Measurements from ENCODE around the gene SLC8A2.

SLC8A2 gene

DNA sequence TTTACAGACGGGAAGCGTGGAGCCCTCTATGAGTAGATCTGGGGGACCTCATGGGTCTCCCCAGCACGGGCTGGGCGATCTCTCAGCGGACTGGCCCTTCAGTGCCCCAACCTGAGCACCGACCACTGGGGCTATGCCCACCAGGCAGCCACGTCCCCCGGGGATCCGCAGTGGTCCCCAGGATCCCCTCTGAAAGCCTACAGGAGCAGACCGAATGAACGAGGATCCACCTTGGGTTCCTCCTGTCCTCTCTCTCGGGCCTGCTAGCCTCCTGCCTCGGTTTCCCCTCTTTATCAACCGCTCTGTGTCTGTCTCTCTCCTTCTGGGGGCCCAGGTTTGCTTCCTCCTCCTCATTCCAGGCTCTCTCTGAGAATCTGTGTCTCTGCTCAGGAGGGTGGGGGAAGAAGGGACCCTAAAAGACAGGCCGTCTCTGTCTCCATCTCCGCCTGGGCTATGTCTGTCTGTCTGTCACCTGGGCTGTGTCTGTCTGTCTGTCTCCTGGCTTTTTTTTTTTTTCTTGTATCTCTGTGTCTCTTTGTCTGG lies 50.4 kb downstream of the SLC8A2 start:
- Histone ChIP-seq H3K9me3 (ENCODE audit: control insufficient read depth in 2 of 2, low read length in 2 of 2) (no peaks in the 10 kb centered on the region), H3K9ac (ENCODE audit: low read depth in 1 of 2, low read length in 2 of 2) (no peak overlapping the region), H3K4me3 (ENCODE audit: low read length in 2 of 2) (no peak overlapping the region), H3K4me1 (ENCODE audit: control insufficient read depth in 2 of 2, insufficient read depth in 2 of 2, low read length in 2 of 2) (peaks cover 0 to 3% of the 10 kb centered on the region in 2 donors), H3K27ac (ENCODE audit: low read depth in 2 of 2, low read length in 2 of 2) (no peak overlapping the region), H3K27me3 (ENCODE audit: control insufficient read depth in 2 of 2, insufficient read depth in 2 of 2, low read length in 2 of 2) (peaks cover 50 to 64% of the 10 kb centered on the region in 2 donors), H3K36me3 (ENCODE audit: control insufficient read depth in 2 of 2, insufficient read depth in 2 of 2, low read length in 2 of 2) (no peaks in the 10 kb centered on the region)

DNA sequence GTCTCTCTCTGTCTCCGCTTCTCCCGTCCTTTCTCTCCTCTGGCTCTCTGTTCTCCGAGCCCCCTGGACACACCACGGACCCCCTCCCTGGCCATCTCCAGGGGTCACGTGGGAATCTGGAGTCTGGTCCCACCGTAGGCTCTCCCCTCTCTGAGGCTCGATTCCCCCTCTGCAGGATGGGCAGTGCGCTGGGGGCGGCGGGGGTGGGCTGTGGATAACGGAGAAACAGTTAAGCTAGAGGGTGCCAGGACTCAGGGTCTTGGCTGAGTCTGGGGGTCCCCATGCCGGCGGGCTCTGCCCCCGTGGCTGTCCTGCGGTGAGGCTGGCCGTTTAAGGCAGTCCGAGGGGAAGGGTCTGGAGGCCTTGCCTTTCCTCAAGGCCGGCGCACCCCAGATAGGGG lies 51.9 kb downstream of the SLC8A2 start:
- Histone ChIP-seq H3K9me3 (ENCODE audit: control insufficient read depth in 2 of 2, low read length in 2 of 2) (no peaks in the 10 kb centered on the region), H3K36me3 (ENCODE audit: control insufficient read depth in 2 of 2, insufficient read depth in 2 of 2, low read length in 2 of 2) (no peaks in the 10 kb centered on the region), H3K27me3 (ENCODE audit: control insufficient read depth in 2 of 2, insufficient read depth in 2 of 2, low read length in 2 of 2) (peaks cover 43 to 68% of the 10 kb centered on the region in 2 donors), H3K27ac (ENCODE audit: low read depth in 2 of 2, low read length in 2 of 2) (no peak overlapping the region), H3K9ac (ENCODE audit: low read depth in 1 of 2, low read length in 2 of 2) (no peak overlapping the region), H3K4me1 (ENCODE audit: control insufficient read depth in 2 of 2, insufficient read depth in 2 of 2, low read length in 2 of 2) (peaks cover 0 to 3% of the 10 kb centered on the region in 2 donors), H3K4me3 (ENCODE audit: low read length in 2 of 2) (no peak overlapping the region)

DNA sequence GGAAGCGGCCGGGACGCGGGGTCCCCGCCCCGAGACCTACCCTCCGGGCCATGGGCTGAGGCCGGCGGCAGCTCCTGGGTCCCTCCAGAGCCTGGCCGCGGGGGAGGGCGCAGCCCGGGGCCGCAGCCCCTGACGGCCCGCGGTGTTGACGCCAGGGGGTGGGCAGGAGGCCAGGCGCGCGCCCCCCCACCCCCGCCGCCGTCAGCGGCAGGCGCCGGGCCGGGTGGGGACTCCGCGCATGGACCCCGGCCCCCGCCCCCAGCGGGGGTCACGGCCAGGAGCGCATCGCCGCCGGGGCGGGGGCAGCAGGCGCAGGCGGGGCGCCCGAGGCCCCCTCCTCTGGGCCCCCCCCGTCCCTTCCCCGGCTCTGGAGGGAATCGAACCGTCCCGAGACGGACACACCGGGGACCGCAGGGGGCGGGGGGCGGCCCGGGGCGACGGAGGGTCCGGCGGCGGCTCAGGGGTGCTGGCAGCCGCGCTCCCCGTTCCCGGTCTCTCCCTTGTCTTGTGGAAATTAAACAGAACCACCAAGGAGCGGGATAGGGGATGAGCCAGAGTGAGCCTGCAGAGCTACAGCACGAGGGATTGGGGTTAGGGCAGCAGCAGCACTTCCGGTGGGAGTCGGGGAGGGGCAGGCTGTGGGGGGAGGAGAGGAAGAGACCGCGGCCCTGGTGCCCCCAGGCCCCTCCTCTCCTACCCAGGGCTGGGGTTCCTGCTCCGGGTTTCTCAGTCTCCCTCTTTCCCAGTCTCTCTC lies 52.5 kb downstream of the SLC8A2 start, which contains the start of gene MEIS3:
Gene MEIS3, minus strand, starts transcription at position 498 of the 754 bp plus-strand sequence. Its CDS starts 446 bp downstream, at position 52.
- H3K9ac ChIP-seq (ENCODE audit: low read depth in 1 of 2, low read length in 2 of 2) = peak within 1 kb of the TSS in 1 of 2 donors; percentile 27
- no peaks in the 10 kb centered on the region for H3K36me3 ChIP-seq (ENCODE audit: control insufficient read depth in 2 of 2, insufficient read depth in 2 of 2, low read length in 2 of 2)
- H3K4me1 ChIP-seq (ENCODE audit: control insufficient read depth in 2 of 2, insufficient read depth in 2 of 2, low read length in 2 of 2) = peaks cover 0 to 3% of the 10 kb centered on the region in 2 donors
- no peaks in the 10 kb centered on the region for H3K9me3 ChIP-seq (ENCODE audit: control insufficient read depth in 2 of 2, low read length in 2 of 2)
- H3K4me3 ChIP-seq (ENCODE audit: low read length in 2 of 2) = peak within 1 kb of the TSS; percentile 40 to 41
- H3K27ac ChIP-seq (ENCODE audit: low read depth in 2 of 2, low read length in 2 of 2) = no peak within 1 kb of the TSS
- peaks cover 41 to 68% of the 10 kb centered on the region in 2 donors for H3K27me3 ChIP-seq (ENCODE audit: control insufficient read depth in 2 of 2, insufficient read depth in 2 of 2, low read length in 2 of 2)

DNA sequence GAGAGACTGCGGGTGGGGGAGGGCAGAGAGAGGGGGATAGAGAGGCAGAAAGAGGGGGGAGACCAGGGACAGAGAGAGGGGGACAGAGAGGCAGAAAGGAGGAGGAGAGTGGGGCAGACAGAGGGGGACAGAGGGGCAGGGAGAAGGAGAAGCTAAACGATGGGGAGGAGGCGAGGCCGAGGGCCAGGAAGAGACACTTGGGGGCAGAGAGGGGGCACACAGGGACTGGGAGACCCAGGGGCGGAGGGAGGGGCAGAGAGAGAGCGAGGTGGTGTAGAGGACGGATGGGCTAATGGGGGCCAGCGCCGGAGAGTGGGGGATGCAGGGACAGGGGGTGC lies 53.0 kb downstream of the SLC8A2 start:
- peak overlapping the region in 1 of 2 donors; percentile 27 for H3K9ac ChIP-seq (ENCODE audit: low read depth in 1 of 2, low read length in 2 of 2)
- peaks cover 38 to 62% of the 10 kb centered on the region in 2 donors for H3K27me3 ChIP-seq (ENCODE audit: control insufficient read depth in 2 of 2, insufficient read depth in 2 of 2, low read length in 2 of 2)
- no peaks in the 10 kb centered on the region for H3K36me3 ChIP-seq (ENCODE audit: control insufficient read depth in 2 of 2, insufficient read depth in 2 of 2, low read length in 2 of 2)
- no peaks in the 10 kb centered on the region for H3K9me3 ChIP-seq (ENCODE audit: control insufficient read depth in 2 of 2, low read length in 2 of 2)
- peaks cover 0 to 3% of the 10 kb centered on the region in 2 donors for H3K4me1 ChIP-seq (ENCODE audit: control insufficient read depth in 2 of 2, insufficient read depth in 2 of 2, low read length in 2 of 2)
- no peak overlapping the region for H3K27ac ChIP-seq (ENCODE audit: low read depth in 2 of 2, low read length in 2 of 2)
- peak overlapping the region; percentile 40 to 41 for H3K4me3 ChIP-seq (ENCODE audit: low read length in 2 of 2)

DNA sequence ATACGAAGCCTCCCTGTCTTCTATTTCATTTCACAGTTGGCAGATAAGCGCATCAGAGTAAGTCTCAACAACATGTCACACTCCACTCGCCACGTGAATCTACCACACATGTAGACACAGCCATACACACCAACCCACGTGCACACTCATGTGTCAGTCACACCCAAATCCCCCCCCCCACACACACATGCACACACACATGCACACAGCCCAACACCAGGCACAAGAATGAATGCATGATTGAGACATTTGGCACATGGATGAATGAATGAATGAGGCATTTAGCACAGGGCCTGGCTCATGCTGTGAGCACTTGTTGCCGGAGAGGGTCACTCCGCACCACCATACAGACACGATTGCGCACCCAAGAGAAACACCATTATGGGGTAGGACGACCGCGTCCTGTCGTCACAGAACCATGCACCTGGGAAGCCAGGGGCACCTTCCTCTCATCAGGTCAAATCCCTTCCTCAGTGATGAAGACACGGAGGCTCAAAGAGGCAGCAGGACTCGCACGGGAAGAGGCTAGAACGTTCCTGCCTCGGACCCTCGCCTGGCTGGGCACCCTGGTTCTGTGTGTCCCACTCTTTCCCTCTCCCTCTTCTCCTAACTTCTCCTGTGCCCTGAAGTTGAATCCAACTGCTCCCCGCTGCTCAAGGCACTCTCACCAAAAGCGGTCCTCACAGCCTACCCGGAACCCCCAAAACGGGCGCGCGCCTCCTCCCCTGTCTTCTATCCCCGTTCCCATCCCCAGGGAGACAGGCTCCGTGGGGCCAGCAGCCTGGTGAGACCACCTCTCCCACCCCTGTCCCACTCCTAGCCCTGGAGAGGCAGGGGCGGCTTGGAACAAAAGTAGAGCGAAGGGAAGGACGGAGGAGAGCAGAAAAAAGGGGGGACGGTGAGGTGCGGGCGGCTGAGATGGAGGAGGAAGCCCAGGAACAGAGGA lies 53.7 kb downstream of the SLC8A2 start:
- peak overlapping the region; percentile 40 to 41 for H3K4me3 ChIP-seq (ENCODE audit: low read length in 2 of 2)
- no peaks in the 10 kb centered on the region for H3K9me3 ChIP-seq (ENCODE audit: control insufficient read depth in 2 of 2, low read length in 2 of 2)
- peaks cover 35 to 56% of the 10 kb centered on the region in 2 donors for H3K27me3 ChIP-seq (ENCODE audit: control insufficient read depth in 2 of 2, insufficient read depth in 2 of 2, low read length in 2 of 2)
- peaks cover 0 to 3% of the 10 kb centered on the region in 2 donors for H3K4me1 ChIP-seq (ENCODE audit: control insufficient read depth in 2 of 2, insufficient read depth in 2 of 2, low read length in 2 of 2)
- H3K27ac ChIP-seq (ENCODE audit: low read depth in 2 of 2, low read length in 2 of 2) = no peak overlapping the region
- no peak overlapping the region for H3K9ac ChIP-seq (ENCODE audit: low read depth in 1 of 2, low read length in 2 of 2)
- H3K36me3 ChIP-seq (ENCODE audit: control insufficient read depth in 2 of 2, insufficient read depth in 2 of 2, low read length in 2 of 2) = no peaks in the 10 kb centered on the region

DNA sequence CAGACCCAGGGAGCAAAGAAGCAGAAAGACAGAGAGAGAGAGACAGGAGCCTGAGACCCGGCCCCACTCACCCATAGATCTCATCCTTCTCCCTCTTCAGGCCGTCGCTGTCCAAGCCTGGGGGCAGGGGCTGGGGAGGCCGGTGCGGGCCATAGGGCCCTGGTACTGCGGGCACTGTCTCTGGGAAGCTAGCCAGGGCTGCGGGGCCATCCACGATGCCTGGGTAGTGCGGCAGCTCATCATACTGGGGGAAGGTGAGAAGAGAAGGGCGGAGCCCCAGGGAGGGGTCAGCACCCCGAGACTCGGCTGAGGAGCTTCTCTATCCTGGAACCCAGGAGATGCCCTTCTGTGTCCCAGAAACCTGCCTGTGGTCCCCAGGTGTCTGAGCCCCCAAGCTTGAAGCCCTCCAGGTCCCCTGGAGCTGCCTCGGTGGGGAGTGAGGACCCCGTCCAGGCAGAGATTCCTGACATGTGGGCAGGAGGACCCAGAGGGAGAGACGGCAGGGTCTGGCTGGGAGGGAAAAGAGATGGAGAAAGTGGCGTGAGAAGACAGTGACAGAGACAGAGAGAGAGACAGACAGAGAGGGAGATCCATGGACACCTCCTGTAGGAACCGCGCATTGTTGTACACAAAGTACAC lies 54.5 kb downstream of the SLC8A2 start:
- Histone ChIP-seq H3K36me3 (ENCODE audit: control insufficient read depth in 2 of 2, insufficient read depth in 2 of 2, low read length in 2 of 2) (no peaks in the 10 kb centered on the region), H3K27me3 (ENCODE audit: control insufficient read depth in 2 of 2, insufficient read depth in 2 of 2, low read length in 2 of 2) (peaks cover 30 to 48% of the 10 kb centered on the region in 2 donors), H3K27ac (ENCODE audit: low read depth in 2 of 2, low read length in 2 of 2) (no peak overlapping the region), H3K9me3 (ENCODE audit: control insufficient read depth in 2 of 2, low read length in 2 of 2) (no peaks in the 10 kb centered on the region), H3K9ac (ENCODE audit: low read depth in 1 of 2, low read length in 2 of 2) (no peak overlapping the region), H3K4me1 (ENCODE audit: control insufficient read depth in 2 of 2, insufficient read depth in 2 of 2, low read length in 2 of 2) (peaks cover 0 to 3% of the 10 kb centered on the region in 2 donors), H3K4me3 (ENCODE audit: low read length in 2 of 2) (no peak overlapping the region)

DNA sequence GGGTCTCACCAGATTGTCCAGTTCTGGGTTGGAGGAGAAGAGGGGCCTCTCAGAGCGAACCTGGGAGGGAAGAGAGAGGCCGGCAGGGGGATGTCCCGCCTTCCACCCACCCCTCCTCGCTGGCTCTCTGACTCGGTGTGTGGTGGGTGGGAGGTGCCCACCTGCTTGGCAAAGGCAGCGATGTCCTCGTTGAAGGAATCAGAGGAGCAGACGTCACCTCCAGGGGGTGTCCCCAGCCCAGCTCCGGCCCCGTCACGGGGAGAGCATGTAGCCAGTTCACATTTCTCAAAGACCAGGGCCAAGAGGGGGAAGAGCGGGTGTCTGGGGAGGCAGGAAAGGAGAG lies 55.1 kb downstream of the SLC8A2 start:
- no peak overlapping the region for H3K27ac ChIP-seq (ENCODE audit: low read depth in 2 of 2, low read length in 2 of 2)
- no peaks in the 10 kb centered on the region for H3K36me3 ChIP-seq (ENCODE audit: control insufficient read depth in 2 of 2, insufficient read depth in 2 of 2, low read length in 2 of 2)
- peaks cover 0 to 3% of the 10 kb centered on the region in 2 donors for H3K4me1 ChIP-seq (ENCODE audit: control insufficient read depth in 2 of 2, insufficient read depth in 2 of 2, low read length in 2 of 2)
- H3K4me3 ChIP-seq (ENCODE audit: low read length in 2 of 2) = no peak overlapping the region
- H3K9me3 ChIP-seq (ENCODE audit: control insufficient read depth in 2 of 2, low read length in 2 of 2) = no peaks in the 10 kb centered on the region
- H3K27me3 ChIP-seq (ENCODE audit: control insufficient read depth in 2 of 2, insufficient read depth in 2 of 2, low read length in 2 of 2) = peaks cover 30 to 44% of the 10 kb centered on the region in 2 donors
- no peak overlapping the region for H3K9ac ChIP-seq (ENCODE audit: low read depth in 1 of 2, low read length in 2 of 2)

DNA sequence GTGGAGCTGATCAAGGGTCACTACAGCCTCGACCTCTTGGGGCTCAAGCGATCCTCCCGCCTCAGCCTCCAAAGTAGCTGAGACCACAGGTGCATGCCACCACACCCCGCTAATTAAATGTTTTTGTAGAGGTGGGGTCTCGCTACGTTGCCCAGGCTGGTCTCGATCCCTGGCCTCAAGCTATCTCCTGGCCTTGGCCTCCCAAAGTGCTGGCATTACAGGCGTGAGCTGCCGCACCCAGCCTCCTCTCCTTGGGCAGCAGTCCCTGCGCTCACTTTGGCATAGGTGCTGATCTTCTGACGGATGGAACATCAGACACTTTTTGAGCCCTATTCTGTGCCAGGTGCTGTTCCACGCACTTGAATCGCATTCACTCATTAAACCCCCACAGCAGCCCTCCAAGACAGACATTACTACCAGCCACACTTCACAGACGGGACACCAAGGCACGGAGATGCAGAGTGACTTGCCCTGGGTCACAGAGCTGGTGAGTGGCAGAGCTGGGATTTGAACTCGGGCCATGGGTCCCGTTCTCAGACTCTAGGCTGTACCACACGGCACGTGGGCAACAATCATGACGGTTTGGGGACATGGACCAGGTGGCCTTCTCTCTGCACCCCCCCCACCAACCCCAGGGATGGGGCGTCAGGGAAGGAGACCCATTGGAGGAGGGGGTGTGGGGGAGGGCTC lies 55.6 kb downstream of the SLC8A2 start:
- Histone ChIP-seq H3K9ac (ENCODE audit: low read depth in 1 of 2, low read length in 2 of 2) (no peak overlapping the region), H3K9me3 (ENCODE audit: control insufficient read depth in 2 of 2, low read length in 2 of 2) (no peaks in the 10 kb centered on the region), H3K4me3 (ENCODE audit: low read length in 2 of 2) (no peak overlapping the region), H3K4me1 (ENCODE audit: control insufficient read depth in 2 of 2, insufficient read depth in 2 of 2, low read length in 2 of 2) (peaks cover 0 to 3% of the 10 kb centered on the region in 2 donors), H3K36me3 (ENCODE audit: control insufficient read depth in 2 of 2, insufficient read depth in 2 of 2, low read length in 2 of 2) (no peaks in the 10 kb centered on the region), H3K27me3 (ENCODE audit: control insufficient read depth in 2 of 2, insufficient read depth in 2 of 2, low read length in 2 of 2) (peaks cover 25 to 39% of the 10 kb centered on the region in 2 donors), H3K27ac (ENCODE audit: low read depth in 2 of 2, low read length in 2 of 2) (no peak overlapping the region)

DNA sequence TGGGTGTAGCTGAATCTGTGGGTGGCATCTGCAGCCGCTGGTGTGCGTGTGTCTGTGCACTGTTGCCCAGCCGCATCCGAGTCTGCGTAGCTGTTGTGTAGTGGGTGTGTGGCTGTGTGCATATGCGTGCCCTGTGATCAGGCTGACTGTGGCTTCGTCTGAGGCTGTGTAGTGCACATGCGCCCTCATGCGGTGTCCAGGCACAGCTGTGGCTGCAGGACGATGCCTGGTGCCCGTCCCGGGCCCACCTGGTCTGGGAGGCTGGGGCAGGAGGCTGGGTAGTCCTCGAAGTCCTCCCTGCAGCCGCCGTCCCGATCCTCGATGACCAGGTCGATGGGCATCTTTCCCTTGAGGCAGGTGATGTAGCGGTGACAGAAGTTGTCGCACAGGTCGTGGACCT lies 57.2 kb downstream of the SLC8A2 start:
- H3K9me3 ChIP-seq (ENCODE audit: control insufficient read depth in 2 of 2, low read length in 2 of 2) = no peaks in the 10 kb centered on the region
- H3K27me3 ChIP-seq (ENCODE audit: control insufficient read depth in 2 of 2, insufficient read depth in 2 of 2, low read length in 2 of 2) = peaks cover 19 to 26% of the 10 kb centered on the region in 2 donors
- H3K4me3 ChIP-seq (ENCODE audit: low read length in 2 of 2) = no peak overlapping the region
- H3K27ac ChIP-seq (ENCODE audit: low read depth in 2 of 2, low read length in 2 of 2) = no peak overlapping the region
- no peaks in the 10 kb centered on the region for H3K36me3 ChIP-seq (ENCODE audit: control insufficient read depth in 2 of 2, insufficient read depth in 2 of 2, low read length in 2 of 2)
- no peak overlapping the region for H3K9ac ChIP-seq (ENCODE audit: low read depth in 1 of 2, low read length in 2 of 2)
- peaks cover 0 to 3% of the 10 kb centered on the region in 2 donors for H3K4me1 ChIP-seq (ENCODE audit: control insufficient read depth in 2 of 2, insufficient read depth in 2 of 2, low read length in 2 of 2)
